Measurements from ENCODE around the gene GOT1. TPM values are rescaled to one million over a fixed set of nuclear protein-coding genes. Genes with fewer than 3 reads are reported as not detected.

Gene GOT1
- total RNA-seq, 2 experiments from 2014 or later = 3.5 to 5.7 TPM

- Mint-ChIP-seq H3K36me3 (ENCODE audit: low read depth) (no peaks in the 10 kb centered on the region), H3K27me3 (peaks cover 5% of the 10 kb centered on the region), H3K27ac (no peak overlapping the region), H3K4me3 (no peak overlapping the region), H3K9me3 (no peaks in the 10 kb centered on the region), H3K4me1 (ENCODE audit: low read depth) (no peaks in the 10 kb centered on the region)
- CTCF ChIA-PET = no interaction called here
- Histone ChIP-seq H3K27ac (ENCODE audit: low read depth in 1 of 2, low read length in 2 of 2) (no peak overlapping the region), H3K4me3 (ENCODE audit: low read length) (no peak overlapping the region), H3K27me3 (ENCODE audit: control insufficient read depth in 1 of 2, insufficient read depth in 2 of 2, low read length in 2 of 2) (peaks cover 0 to 3% of the 10 kb centered on the region in 2 experiments), H3K36me3 (ENCODE audit: insufficient read depth, low read length) (no peaks in the 10 kb centered on the region), H3K4me1 (ENCODE audit: insufficient read depth, low read length) (no peaks in the 10 kb centered on the region), H3K9me3 (ENCODE audit: control insufficient read depth in 1 of 2, insufficient read depth in 1 of 2, low read length in 2 of 2) (no peaks in the 10 kb centered on the region)
- no peak for DNase-seq
- no peak for TF ChIP-seq CTCF (IDR thresholded peaks at IDR 0.05)
- no peak for ATAC-seq (ENCODE audit: poor library complexity)
- POLR2A ChIA-PET = no interaction called here
- intact Hi-C loops (cut with DNase I, micrococcal nuclease) = no loop called here
Measured at GRCh38 chr10:99382176-99382575, 48.2 kb downstream of the GOT1 start.

- Mint-ChIP-seq H3K27me3 (peaks cover 23% of the 10 kb centered on the region), H3K27ac (no peak overlapping the region), H3K9me3 (no peaks in the 10 kb centered on the region), H3K4me1 (ENCODE audit: low read depth) (peaks cover 6% of the 10 kb centered on the region), H3K36me3 (ENCODE audit: low read depth) (no peaks in the 10 kb centered on the region), H3K4me3 (no peak overlapping the region)
- peaks cover 2 to 4% of the 10 kb centered on the region in 2 experiments for H3K27me3 ChIP-seq (ENCODE audit: control insufficient read depth in 1 of 2, insufficient read depth in 2 of 2, low read length in 2 of 2)
- H3K9me3 ChIP-seq (ENCODE audit: control insufficient read depth in 1 of 2, insufficient read depth in 1 of 2, low read length in 2 of 2) = no peaks in the 10 kb centered on the region
- H3K36me3 ChIP-seq (ENCODE audit: insufficient read depth, low read length) = no peaks in the 10 kb centered on the region
- ATAC-seq (ENCODE audit: poor library complexity) (no peak), DNase-seq (no peak)
- TF ChIP-seq CTCF (IDR thresholded peaks at IDR 0.05) = no peak
- POLR2A ChIA-PET = no interaction called here
- H3K27ac ChIP-seq (ENCODE audit: low read depth in 1 of 2, low read length in 2 of 2) = no peak overlapping the region
- CTCF ChIA-PET = no interaction called here
- H3K4me3 ChIP-seq (ENCODE audit: low read length) = no peak overlapping the region
- intact Hi-C loops (cut with DNase I, micrococcal nuclease) = no loop called here
- no peaks in the 10 kb centered on the region for H3K4me1 ChIP-seq (ENCODE audit: insufficient read depth, low read length)
Measured at GRCh38 chr10:99375426-99375825, 55.0 kb downstream of the GOT1 start.

GRCh38 chr10:99374972-99375371 lies 55.5 kb downstream of the GOT1 start:
- Histone ChIP-seq H3K4me1 (ENCODE audit: insufficient read depth, low read length) (no peaks in the 10 kb centered on the region), H3K4me3 (ENCODE audit: low read length) (no peak overlapping the region), H3K27ac (ENCODE audit: low read depth in 1 of 2, low read length in 2 of 2) (no peak overlapping the region), H3K36me3 (ENCODE audit: insufficient read depth, low read length) (no peaks in the 10 kb centered on the region), H3K27me3 (ENCODE audit: control insufficient read depth in 1 of 2, insufficient read depth in 2 of 2, low read length in 2 of 2) (peaks cover 4 to 7% of the 10 kb centered on the region in 2 experiments), H3K9me3 (ENCODE audit: control insufficient read depth in 1 of 2, insufficient read depth in 1 of 2, low read length in 2 of 2) (no peaks in the 10 kb centered on the region)
- H3K36me3 Mint-ChIP-seq (ENCODE audit: low read depth) = no peaks in the 10 kb centered on the region
- H3K9me3 Mint-ChIP-seq = no peaks in the 10 kb centered on the region
- ChIA-PET CTCF (no interaction called here), POLR2A (no interaction called here)
- TF ChIP-seq CTCF (IDR thresholded peaks at IDR 0.05) = no peak
- H3K27me3 Mint-ChIP-seq = peaks cover 23% of the 10 kb centered on the region
- ATAC-seq (ENCODE audit: poor library complexity) (no peak), DNase-seq (no peak)
- H3K4me1 Mint-ChIP-seq (ENCODE audit: low read depth) = peaks cover 6% of the 10 kb centered on the region
- intact Hi-C loops (cut with DNase I, micrococcal nuclease) = no loop called here
- H3K27ac Mint-ChIP-seq = no peak overlapping the region
- no peak overlapping the region for H3K4me3 Mint-ChIP-seq
